Smooth muscle cell of the brain vasculature (primary cell): Measurements from ENCODE around the gene FOXN4.

Experiments used
- DNase-seq: peaks from one replicate; pipeline ENCODE4 v3.0.0-alpha.2; 2012; ENCODE audit warnings: low read depth, low spot score

FOXN4 gene

DNA sequence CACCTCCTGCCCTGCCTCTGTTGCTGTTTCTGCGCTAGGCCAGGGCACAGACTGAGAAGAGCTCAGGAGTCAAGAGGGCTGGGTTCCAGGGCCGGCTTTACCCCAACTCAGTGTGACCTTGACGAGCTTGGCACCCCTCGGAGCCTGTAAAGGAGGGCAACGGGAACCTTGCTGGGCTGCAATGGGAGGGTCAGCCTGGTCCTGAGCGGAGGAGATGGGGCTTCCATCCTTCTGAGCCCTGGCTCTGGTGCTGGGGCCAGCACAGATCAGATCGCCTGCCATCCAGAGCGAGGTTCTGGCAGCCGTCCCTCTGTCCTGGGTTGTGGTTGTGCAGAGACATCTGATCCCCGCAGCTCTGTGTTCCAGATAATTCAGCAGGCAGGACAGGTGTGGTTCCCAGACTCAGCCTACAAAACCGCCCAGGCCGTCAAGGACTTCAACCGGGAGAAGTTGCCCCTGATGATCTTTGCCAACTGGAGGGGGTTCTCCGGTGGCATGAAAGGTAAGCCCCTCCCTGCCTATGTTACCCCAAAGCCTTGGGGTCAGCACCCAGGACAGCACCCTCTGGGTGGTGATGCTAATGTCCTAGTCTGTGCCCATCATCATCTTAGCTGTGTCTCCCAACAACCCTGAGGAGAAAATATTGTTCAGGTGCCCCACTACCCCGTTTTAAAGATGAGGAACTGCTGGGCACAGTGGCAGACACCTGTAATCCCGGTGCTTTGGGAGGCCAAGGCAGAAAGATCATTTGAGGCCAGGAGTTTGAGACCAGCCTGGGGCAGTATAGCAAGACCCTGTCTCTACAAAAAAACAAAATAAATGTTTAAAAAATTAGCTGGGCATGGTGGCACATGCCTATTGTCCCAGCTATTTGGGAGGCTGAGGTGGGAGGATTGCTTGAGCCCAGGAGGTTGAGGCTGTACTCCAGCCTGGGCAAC is 50.2 kb downstream of the FOXN4 start:
- no peak for DNase-seq

DNA sequence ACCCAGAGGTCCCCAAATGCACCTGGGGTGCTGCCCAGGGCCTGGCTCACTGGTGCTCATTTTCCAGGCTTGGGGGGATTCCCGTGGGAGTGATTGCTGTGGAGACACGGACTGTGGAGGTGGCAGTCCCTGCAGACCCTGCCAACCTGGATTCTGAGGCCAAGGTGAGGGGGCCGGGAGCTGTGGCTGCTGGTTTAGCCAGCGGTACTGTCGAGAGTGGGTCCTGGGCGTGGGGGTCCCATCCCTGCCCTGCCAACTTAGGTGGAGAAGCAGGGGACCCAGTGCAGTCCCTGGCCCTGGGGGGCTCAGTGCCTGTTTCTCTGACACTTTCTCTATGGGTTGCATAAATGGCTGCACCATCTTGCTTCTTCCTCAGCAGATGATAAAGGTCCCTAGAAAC is 50.9 kb downstream of the FOXN4 start:
- DNase-seq = no peak

DNA sequence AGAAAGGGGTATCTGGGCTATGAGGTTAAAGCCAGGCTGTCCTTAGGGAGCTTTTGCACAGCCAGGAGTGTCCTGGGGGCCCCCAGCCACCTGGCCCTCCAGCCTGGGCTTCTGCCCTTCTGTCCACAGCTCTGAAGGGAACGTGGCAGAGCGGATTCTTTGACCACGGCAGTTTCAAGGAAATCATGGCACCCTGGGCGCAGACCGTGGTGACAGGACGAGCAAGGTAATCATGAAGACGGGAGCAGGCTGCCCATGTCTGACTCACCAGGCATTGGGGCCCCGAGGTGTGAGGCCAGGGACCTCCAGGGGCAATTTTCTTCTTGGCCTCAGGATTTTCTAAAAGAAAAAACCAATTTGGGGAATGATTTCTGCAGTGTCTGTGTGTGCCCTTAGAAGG is 53.1 kb downstream of the FOXN4 start:
- no peak for DNase-seq

DNA sequence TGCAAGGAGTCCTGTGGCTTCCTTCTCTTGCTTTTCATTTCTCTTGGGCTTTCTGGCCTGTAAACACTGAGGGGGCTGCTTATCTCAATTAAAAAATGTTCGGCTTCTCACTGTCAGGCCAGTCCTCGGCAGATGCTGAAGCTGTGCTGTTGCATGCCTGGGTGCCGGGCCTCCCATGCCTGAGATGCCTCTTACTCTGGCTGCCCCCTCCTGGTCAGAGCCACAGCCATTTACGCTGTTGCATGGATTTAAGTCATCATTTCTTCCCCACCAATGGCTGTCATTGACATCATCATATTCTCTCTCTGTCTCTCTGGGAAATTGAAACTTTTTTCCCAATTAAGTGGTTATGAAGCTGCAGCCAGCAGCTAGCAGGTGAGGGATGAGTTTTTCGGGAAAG is 53.7 kb downstream of the FOXN4 start:
- no peak for DNase-seq

DNA sequence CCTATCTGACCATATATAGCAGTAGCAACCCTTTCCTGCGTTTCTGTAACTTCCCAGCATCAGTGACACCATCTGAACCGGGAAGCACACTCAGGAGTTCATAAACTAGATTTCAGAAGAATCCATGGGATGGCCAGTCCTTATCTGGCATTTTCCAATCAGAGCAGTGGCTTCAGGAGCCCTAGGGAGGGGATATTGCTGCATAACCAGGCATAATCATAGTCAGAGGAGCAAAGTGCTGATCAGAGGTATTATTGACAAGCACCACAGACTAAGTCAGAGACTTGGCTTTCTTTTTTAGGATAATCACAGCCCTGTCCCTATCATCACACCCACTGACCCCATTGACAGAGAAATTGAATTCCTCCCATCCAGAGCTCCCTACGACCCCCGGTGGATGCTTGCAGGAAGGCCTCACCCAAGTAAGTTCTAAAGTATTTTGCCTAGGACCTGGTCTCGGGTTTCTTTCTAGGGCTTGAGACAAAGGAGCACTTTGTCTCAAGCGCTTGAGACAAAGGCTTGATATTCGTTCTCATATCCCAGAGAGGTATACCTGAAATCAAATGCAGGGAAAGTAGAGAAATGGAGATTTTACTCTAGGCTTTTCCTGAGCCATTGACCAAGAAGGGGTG is 55.1 kb downstream of the FOXN4 start:
- DNase-seq = no peak

DNA sequence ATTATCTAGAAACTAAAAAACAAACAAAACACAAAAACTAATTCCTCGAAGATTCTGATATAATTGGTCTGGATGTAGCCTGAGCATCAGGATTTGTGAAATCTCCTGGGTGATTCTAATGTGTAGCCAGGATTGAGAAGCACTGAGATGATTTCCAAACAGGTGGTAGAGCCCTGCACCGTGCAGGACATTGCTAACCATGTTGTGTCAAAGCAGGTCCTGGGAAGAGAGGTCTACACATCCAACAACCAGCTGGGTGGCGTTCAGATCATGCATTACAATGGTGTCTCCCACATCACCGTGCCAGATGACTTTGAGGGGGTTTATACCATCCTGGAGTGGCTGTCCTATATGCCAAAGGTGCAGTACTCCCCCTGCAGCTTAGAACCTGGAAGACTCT is 56.3 kb downstream of the FOXN4 start:
- no peak for DNase-seq

DNA sequence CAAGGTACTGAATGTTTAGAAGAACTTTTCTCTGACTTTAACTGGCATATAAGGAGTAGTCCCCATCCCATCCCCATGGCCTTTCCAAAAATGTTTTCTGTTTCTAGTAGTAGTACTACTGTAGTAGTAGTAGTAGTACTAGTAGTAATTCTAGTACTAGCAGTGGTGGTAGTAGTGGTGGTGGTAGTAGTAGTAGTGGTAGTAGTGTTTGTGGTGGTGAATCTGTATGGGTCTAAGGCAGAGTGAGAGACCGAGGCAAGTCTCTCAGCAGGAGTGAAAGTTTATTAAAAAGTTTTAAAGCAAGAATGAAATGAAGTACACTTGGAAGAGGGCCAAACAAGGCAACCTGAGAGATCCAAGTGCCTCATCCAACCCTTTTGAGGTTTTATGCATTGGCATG is 58.6 kb downstream of the FOXN4 start:
- DNase-seq = no peak

DNA sequence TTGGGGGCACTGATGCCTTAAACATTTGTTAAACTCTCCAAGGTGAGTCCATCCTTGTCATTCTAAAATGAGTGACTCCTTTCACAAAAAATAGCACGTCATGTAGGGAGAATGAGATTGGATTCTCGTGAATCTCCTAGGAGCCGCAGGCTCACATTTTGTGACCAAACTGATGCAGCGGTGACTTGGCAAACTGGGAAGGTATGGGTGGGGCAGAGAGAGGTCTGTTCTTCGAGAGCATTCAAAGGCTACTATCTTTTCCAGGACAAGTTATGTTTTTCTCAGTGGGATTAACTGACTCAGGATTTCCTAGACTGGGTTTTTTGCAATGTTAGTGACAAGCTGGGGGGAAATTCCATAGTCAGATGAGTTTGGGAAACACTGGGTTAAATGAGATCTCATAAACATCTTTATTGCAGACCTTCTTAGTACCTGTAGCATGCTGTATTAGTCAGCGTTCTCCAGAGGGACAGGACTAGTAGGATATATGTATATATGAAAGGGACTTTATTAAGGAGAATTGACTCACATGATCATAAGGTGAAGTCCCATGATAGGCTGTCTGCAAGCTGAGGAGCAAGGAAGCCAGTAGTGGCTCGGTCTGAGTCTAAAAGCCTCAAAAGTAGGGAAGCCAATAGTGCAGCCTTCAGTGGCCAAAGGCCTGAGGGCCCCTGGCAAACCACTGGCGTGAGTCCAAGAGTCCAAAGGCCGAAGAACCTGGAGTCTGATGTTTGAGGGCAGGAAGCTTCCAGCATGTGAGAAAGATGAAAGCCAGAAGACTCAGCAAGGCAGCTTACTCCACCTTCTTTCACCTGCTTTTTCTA is 61.0 kb downstream of the FOXN4 start:
- DNase-seq = no peak

DNA sequence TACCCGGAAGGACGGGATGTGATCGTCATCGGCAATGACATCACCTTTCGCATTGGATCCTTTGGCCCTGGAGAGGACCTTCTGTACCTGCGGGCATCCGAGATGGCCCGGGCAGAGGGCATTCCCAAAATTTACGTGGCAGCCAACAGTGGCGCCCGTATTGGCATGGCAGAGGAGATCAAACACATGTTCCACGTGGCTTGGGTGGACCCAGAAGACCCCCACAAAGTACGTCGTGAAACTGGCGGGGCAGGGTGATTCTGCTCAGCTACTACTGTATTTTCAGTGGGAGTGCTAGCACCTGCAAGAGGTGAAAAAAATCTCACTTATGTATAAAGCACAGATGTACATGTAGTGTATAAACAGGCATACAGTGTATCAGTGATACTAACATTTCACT is 62.9 kb downstream of the FOXN4 start:
- no peak for DNase-seq

DNA sequence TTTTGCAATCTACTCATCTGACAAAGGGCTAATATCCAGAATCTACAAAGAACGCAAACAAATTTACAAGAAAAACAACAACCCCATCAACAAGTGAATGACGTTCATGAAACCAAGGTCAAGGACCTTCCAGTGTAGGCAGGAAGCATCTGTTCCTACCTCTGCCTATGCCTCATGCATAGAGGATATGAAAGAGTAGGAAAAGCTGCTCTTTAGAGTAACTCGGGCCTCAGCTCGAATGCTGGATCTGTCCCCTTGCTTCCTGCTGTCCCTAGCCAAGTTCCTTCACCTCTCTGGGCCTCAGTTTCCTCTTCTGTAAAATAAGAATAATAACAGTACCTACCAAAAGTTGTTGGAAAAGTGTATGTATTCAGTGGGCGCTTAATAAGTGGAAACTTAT is 65.0 kb downstream of the FOXN4 start:
- no peak for DNase-seq

DNA sequence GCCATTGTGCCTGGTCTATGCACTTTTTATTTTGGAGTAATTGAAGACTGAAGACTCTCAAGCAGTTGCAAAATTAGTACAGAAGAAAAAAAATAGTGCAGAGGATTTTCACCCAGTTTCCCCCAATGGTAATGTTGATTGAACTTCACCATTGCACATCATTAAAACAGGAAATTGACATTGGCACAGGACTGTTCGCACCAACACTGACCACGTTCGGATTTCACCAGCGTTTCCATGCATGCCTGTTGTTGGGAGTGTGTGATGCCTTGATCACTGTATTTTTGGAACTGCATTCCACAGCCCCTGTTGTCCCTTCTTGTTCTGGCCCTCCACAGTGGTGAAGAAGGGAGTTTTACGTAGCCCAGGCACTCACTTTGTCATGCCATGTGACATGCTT is 67.1 kb downstream of the FOXN4 start:
- DNase-seq = no peak

DNA sequence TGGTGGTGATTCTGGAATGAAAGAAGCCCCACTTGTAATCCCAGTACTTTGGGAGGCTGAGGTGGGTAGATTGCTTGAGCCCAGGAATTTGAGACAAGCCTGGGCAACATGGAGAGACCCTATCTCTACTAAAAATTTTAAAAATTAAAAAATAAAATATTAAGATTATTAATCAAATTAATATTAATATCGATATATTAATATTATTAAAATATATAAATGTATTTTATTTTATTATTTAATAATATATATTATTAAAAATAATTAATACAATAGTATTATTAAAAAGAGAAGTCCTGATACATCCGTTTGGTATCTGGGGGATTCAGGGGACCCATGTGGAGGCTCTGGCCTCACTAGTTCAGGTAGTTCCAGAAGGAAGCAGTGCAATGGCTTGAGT is 68.7 kb downstream of the FOXN4 start:
- no peak for DNase-seq

DNA sequence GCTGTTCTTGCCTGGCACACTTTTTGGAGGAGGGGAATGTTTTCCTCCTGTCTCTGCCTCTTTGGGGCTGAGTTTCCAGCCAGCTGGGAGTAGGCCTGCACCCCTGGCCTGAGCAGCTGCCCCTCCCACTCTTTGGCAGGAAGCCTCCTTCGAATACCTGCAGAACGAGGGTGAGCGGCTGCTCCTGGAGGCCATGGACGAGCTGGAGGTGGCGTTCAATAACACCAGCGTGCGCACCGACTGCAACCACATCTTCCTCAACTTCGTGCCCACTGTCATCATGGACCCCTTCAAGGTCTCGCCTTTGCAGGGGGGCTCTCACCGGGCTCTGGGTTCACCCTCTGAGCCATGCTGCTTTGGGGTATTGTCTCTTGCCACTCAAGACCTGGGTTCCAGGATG is 69.4 kb downstream of the FOXN4 start:
- no peak for DNase-seq

DNA sequence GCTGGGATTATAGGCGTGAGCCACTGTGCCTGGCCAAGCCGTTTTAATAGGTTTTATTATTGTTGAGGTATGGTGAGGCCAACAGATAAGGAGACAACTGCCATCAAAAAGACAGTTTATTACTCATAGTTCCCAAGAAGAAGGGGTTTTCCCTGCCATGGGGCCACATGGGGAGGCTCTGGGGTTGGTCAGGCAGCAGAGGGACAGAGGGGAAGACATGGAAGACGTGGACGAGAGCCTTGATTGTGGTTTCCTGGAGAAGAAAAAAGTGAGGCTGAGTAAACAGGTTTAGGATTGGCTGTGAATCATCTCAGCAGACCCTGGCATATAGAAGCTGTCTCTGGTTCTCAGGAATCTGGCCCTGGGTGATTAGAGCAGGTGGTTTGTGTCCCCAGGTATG is 69.9 kb downstream of the FOXN4 start:
- DNase-seq = no peak

DNA sequence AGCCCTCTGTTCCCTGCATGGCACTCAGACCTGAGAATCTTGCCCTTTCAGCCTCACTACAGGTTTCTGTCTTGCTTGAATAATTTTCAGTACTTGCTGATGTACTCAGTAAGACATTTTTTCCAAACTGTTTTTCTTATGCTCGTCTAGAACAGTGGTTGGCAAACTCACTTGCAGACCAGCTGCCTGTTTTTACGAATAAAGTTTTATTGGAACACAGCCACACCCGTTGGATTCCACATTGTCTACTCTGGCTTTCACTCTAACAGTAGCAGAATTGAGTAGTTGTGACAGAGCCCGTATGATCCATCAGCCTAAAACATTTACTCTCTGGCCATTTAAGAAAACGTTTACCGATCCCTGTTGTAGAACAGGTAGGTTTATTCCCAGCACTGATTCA is 72.8 kb downstream of the FOXN4 start:
- no peak for DNase-seq

DNA sequence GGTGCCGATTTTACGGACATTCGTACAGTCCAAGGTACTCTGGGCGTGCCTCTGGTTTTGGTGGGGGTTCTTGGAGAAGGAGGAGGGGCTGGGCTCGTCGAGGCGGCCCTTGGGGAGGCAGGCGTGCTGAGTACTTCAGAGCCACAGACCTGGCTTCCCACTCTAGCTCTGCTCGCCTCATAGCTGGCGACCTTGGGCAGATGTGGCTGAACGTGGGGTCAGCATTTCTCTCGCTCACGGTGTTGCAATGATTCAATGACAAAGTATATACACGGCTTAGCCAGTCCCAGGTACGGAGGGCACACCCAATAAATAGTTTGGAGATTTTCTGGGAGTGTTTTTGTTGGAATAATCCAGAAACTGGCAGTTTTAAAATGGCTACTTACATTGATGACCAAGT is 75.1 kb downstream of the FOXN4 start:
- no peak for DNase-seq

DNA sequence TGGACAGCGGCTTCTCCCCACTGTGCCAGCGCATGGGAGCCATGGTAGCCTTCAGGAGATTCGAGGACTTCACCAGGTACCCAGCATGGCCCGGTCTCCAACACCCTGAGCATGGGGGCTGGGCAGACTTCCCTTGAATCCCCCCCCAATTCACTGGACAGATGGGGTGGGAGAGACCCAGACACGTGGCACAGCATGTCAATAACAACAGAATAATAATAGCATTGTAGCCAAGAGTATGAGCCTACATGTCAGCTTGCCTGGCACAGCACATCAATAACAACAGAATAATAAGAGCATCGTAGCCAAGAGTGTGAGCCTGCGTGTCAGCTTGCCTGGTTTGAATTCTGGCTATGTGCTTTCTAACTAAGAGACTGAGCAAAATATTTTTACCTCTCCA is 76.4 kb downstream of the FOXN4 start:
- DNase-seq = no peak

DNA sequence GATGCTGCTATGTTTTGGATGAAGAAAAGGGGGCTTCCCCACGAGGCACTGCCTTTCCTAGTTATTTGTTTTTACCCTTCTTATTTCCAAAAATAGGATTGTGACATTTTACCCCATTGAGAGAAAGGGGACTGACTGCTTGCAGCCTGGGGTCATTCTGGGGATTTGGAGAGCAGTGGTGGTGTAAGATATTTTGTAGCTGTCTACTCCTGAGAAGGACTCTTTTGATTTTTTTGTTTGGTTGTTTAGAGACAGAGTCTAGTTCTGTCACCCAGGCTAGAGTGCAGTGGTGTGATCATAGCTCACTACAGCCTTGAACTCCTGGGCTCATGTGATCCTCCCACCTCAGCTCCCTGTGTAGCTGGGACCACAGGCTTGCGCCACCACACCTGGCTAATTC is 78.9 kb downstream of the FOXN4 start:
- no peak for DNase-seq

DNA sequence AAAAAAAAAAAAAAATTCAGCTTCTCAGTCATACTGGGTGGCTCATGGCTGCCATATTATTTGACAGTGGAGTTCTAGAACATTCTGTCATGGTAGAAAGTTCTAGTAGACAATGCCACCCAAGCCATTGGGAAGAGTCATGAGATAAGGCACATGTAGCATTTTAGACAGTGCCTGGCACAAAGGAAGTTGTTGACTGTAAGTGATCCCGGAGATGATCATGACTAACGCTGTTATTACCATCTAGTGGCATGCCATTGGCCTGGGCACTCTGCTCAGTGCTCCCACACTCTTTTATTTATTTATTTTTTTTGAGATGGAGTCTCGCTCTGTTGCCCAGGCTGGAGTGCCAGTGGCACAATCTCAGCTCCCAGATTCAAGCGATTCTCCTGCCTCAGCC is 80.4 kb downstream of the FOXN4 start:
- DNase-seq = no peak
